Measurements from ENCODE around the gene EGFR.

EGFR gene

GRCh38 chr7:55056068-55056467 lies 37.3 kb downstream of the EGFR start:
- intact Hi-C loops (cut with DNase I), result no loop called here
- DNase-seq, result peak in 1 of 42 donors; percentile 16

- intact Hi-C loops (cut with DNase I), result no loop called here
- peak in 1 of 42 donors; percentile 39 for DNase-seq
Measured at GRCh38 chr7:55056577-55057480, 38.0 kb downstream of the EGFR start.

GRCh38 chr7:55058314-55058713 lies 39.5 kb downstream of the EGFR start:
- no peak for DNase-seq
- intact Hi-C loops (cut with DNase I), result no loop called here

- DNase-seq, result peak in 1 of 42 donors; percentile 27
- intact Hi-C loops (cut with DNase I), result no loop called here
Measured at GRCh38 chr7:55059021-55059420, 40.2 kb downstream of the EGFR start.

GRCh38 chr7:55060085-55060484 lies 41.3 kb downstream of the EGFR start:
- intact Hi-C loops (cut with DNase I), result no loop called here
- no peak for DNase-seq

- intact Hi-C loops (cut with DNase I), result no loop called here
- DNase-seq, result peak in 1 of 42 donors; percentile 31
Measured at GRCh38 chr7:55060636-55061022, 41.8 kb downstream of the EGFR start.

- DNase-seq, result peak in 1 of 42 donors; percentile 36
- intact Hi-C loops (cut with DNase I), result no loop called here
Measured at GRCh38 chr7:55061726-55062499, 43.1 kb downstream of the EGFR start.

GRCh38 chr7:55063061-55063460 lies 44.2 kb downstream of the EGFR start:
- DNase-seq, result no peak
- intact Hi-C loops (cut with DNase I), result no loop called here

GRCh38 chr7:55063633-55064032 lies 44.8 kb downstream of the EGFR start:
- peak in 1 of 42 donors; percentile 31 for DNase-seq
- intact Hi-C loops (cut with DNase I), result no loop called here

- intact Hi-C loops (cut with DNase I), result no loop called here
- peak in 1 of 42 donors; percentile 44 for DNase-seq
Measured at GRCh38 chr7:55065079-55065478, 46.3 kb downstream of the EGFR start.

GRCh38 chr7:55065511-55066229 lies 46.9 kb downstream of the EGFR start:
- intact Hi-C loops (cut with DNase I), result no loop called here
- peak in 2 of 42 donors; percentile 8 to 41 for DNase-seq

GRCh38 chr7:55066524-55066923 lies 47.7 kb downstream of the EGFR start:
- peak in 1 of 42 donors; percentile 42 for DNase-seq
- intact Hi-C loops (cut with DNase I), result no loop called here

- DNase-seq, result peak in 1 of 42 donors; percentile 12
- intact Hi-C loops (cut with DNase I), result no loop called here
Measured at GRCh38 chr7:55066938-55067337, 48.1 kb downstream of the EGFR start.

GRCh38 chr7:55067748-55068147 lies 48.9 kb downstream of the EGFR start:
- DNase-seq, result no peak
- intact Hi-C loops (cut with DNase I), result no loop called here

GRCh38 chr7:55069271-55069792 lies 50.5 kb downstream of the EGFR start:
- intact Hi-C loops (cut with DNase I), result no loop called here
- DNase-seq, result no peak

GRCh38 chr7:55070271-55070743 lies 51.5 kb downstream of the EGFR start:
- peak in 1 of 42 donors; percentile 1 for DNase-seq
- intact Hi-C loops (cut with DNase I), result no loop called here

GRCh38 chr7:55070854-55071253 lies 52.0 kb downstream of the EGFR start:
- intact Hi-C loops (cut with DNase I), result no loop called here
- DNase-seq, result peak in 2 of 42 donors; percentile 4 to 16

- intact Hi-C loops (cut with DNase I), result no loop called here
- peak in 25 of 42 donors; percentile 35 to 84 (median 57) for DNase-seq
Measured at GRCh38 chr7:55071411-55072175, 52.8 kb downstream of the EGFR start.

Data from head of caudate nucleus (tissue), 42 donors.